HUES48 (cell line): ENCODE data around the gene APBA1.
"Not testable (repeated sequence)": the region's sequence is repeated elsewhere in the genome, so short reads cannot be mapped to it uniquely, and the experiment has no call there.

Experiments used
- H3K27ac ChIP-seq: one replicate; pipeline ENCODE4 v1.7.0; 2013; ENCODE audit warnings: low read depth, low read length, inconsistent platforms
- H3K27me3 ChIP-seq: 2 replicates; pipeline ENCODE4 v1.6.1; 2013; ENCODE audit warnings: mild to moderate bottlenecking, low read length; ENCODE audit not compliant: control insufficient read depth, insufficient read depth
- H3K36me3 ChIP-seq: 2 replicates; pipeline ENCODE4 v1.6.1; 2013; ENCODE audit warnings: low read length; ENCODE audit not compliant: control insufficient read depth, insufficient read depth
- H3K4me1 ChIP-seq: 2 replicates; pipeline ENCODE4 v1.6.1; 2013; ENCODE audit warnings: mild to moderate bottlenecking, low read length; ENCODE audit not compliant: control insufficient read depth, insufficient read depth
- H3K4me3 ChIP-seq: 2 replicates; pipeline ENCODE4 v1.5.1; 2013; ENCODE audit warnings: mild to moderate bottlenecking, low read depth, low read length
- H3K9ac ChIP-seq: 2 replicates; pipeline ENCODE4 v1.6.1; 2013; ENCODE audit warnings: mild to moderate bottlenecking, low read depth, low read length, moderate library complexity
- H3K9me3 ChIP-seq: 2 replicates; pipeline ENCODE4 v1.6.1; 2013; ENCODE audit warnings: low read length; ENCODE audit not compliant: control insufficient read depth, insufficient read depth

APBA1 gene

GRCh38 chr9:69427286-69427685 lies 244.9 kb downstream of the APBA1 start:
- Histone ChIP-seq H3K9me3 (no peaks in the 10 kb centered on the region), H3K36me3 (no peaks in the 10 kb centered on the region), H3K4me3 (no peak overlapping the region), H3K9ac (no peak overlapping the region), H3K4me1 (no peaks in the 10 kb centered on the region), H3K27me3 (no peaks in the 10 kb centered on the region), H3K27ac (no peak overlapping the region)

- no peaks in the 10 kb centered on the region for H3K36me3 ChIP-seq
- no peak overlapping the region for H3K4me3 ChIP-seq
- H3K9me3 ChIP-seq: no peaks in the 10 kb centered on the region
Measured at GRCh38 chr9:69425136-69425801, 246.9 kb downstream of the APBA1 start.

GRCh38 chr9:69421908-69422801 lies 250.0 kb downstream of the APBA1 start:
- Histone ChIP-seq H3K9ac (no peak overlapping the region), H3K27ac (no peak overlapping the region), H3K9me3 (peaks cover 7% of the 10 kb centered on the region; the same call in 1 of the 2 replicates), H3K36me3 (no peaks in the 10 kb centered on the region), H3K4me1 (no peaks in the 10 kb centered on the region), H3K27me3 (no peaks in the 10 kb centered on the region), H3K4me3 (no peak overlapping the region)

More at GRCh38 chr9:69425136-69425801, 246.9 kb downstream of the APBA1 start:
- Histone ChIP-seq H3K9ac (no peak overlapping the region), H3K4me1 (no peaks in the 10 kb centered on the region), H3K27me3 (no peaks in the 10 kb centered on the region), H3K27ac (no peak overlapping the region)

- no peak overlapping the region for H3K27ac ChIP-seq
- no peaks in the 10 kb centered on the region for H3K27me3 ChIP-seq
- H3K36me3 ChIP-seq: no peaks in the 10 kb centered on the region
- H3K9me3 ChIP-seq: peaks cover 7% of the 10 kb centered on the region; the same call in 1 of the 2 replicates
- no peaks in the 10 kb centered on the region for H3K4me1 ChIP-seq
- no peak overlapping the region for H3K9ac ChIP-seq
- H3K4me3 ChIP-seq: no peak overlapping the region
Measured at GRCh38 chr9:69420611-69421270, 251.4 kb downstream of the APBA1 start.

- no peaks in the 10 kb centered on the region for H3K27me3 ChIP-seq
- no peak overlapping the region for H3K4me3 ChIP-seq
- no peak overlapping the region for H3K9ac ChIP-seq
- no peaks in the 10 kb centered on the region for H3K9me3 ChIP-seq
- H3K27ac ChIP-seq: no peak overlapping the region
- H3K4me1 ChIP-seq: peaks cover 8% of the 10 kb centered on the region
- no peaks in the 10 kb centered on the region for H3K36me3 ChIP-seq
Measured at GRCh38 chr9:69412741-69413150, 259.4 kb downstream of the APBA1 start.

- Histone ChIP-seq H3K4me1 (peaks cover 8% of the 10 kb centered on the region), H3K27me3 (no peaks in the 10 kb centered on the region), H3K27ac (no peak overlapping the region), H3K9ac (no peak overlapping the region), H3K4me3 (no peak overlapping the region), H3K9me3 (no peaks in the 10 kb centered on the region), H3K36me3 (no peaks in the 10 kb centered on the region)
Measured at GRCh38 chr9:69411931-69412740, 260.0 kb downstream of the APBA1 start.

- H3K27me3 ChIP-seq: no peaks in the 10 kb centered on the region
- H3K36me3 ChIP-seq: no peaks in the 10 kb centered on the region
- H3K9me3 ChIP-seq: no peaks in the 10 kb centered on the region
- no peak overlapping the region for H3K9ac ChIP-seq
- H3K27ac ChIP-seq: no peak overlapping the region
- no peak overlapping the region for H3K4me3 ChIP-seq
- H3K4me1 ChIP-seq: peaks cover 8% of the 10 kb centered on the region
Measured at GRCh38 chr9:69411246-69411645, 260.9 kb downstream of the APBA1 start.

- not testable (repeated sequence) for H3K9ac ChIP-seq, H3K4me1 ChIP-seq, H3K36me3 ChIP-seq, H3K4me3 ChIP-seq, H3K9me3 ChIP-seq, H3K27me3 ChIP-seq
- H3K27ac ChIP-seq: peak overlapping the region; percentile 78
Measured at GRCh38 chr9:69409936-69410335, 262.2 kb downstream of the APBA1 start.

GRCh38 chr9:69400470-69400869 lies 271.7 kb downstream of the APBA1 start:
- no peaks in the 10 kb centered on the region for H3K36me3 ChIP-seq
- H3K9me3 ChIP-seq: no peaks in the 10 kb centered on the region
- no peaks in the 10 kb centered on the region for H3K27me3 ChIP-seq
- H3K4me1 ChIP-seq: no peaks in the 10 kb centered on the region
- H3K4me3 ChIP-seq: no peak overlapping the region
- no peak overlapping the region for H3K27ac ChIP-seq
- H3K9ac ChIP-seq: no peak overlapping the region

GRCh38 chr9:69397384-69398214 lies 274.6 kb downstream of the APBA1 start:
- Histone ChIP-seq H3K36me3 (no peaks in the 10 kb centered on the region), H3K4me1 (no peaks in the 10 kb centered on the region), H3K9ac (no peak overlapping the region), H3K27ac (no peak overlapping the region), H3K27me3 (no peaks in the 10 kb centered on the region), H3K9me3 (no peaks in the 10 kb centered on the region), H3K4me3 (no peak overlapping the region)
